Activated T-cell treated with anti-CD3 and anti-CD28 coated beads, Interleukin-2, amount 50 U/mL, for 4 hours (primary cell): ENCODE data around the gene PPA2. TPM values are rescaled to one million over a fixed set of nuclear protein-coding genes. Genes with fewer than 3 reads are reported as not detected.

Experiments used
- ATAC-seq, 2 donors: fragments of 200-7000 bp; cut with Tn5 transposase; one replicate each; pipeline ENCODE4 v1.10.0; 2021
- DNase-seq: peaks from one replicate; pipeline ENCODE4 v3.0.0-alpha.2; 2020
- H3K27me3 Mint-ChIP-seq: one replicate; pipeline ENCODE4 v1.8.0; 2021; ENCODE audit warnings: low read depth, mixed read lengths
- H3K36me3 Mint-ChIP-seq: one replicate; pipeline ENCODE4 v1.8.0; 2022; ENCODE audit warnings: mixed read lengths; ENCODE audit not compliant: insufficient read depth
- H3K4me1 Mint-ChIP-seq: one replicate; pipeline ENCODE4 v1.8.0; 2021; ENCODE audit warnings: low read depth, mixed read lengths
- H3K4me3 Mint-ChIP-seq: one replicate; pipeline ENCODE4 v1.8.0; 2021; ENCODE audit warnings: mild to moderate bottlenecking, moderate library complexity, mixed read lengths
- H3K9me3 Mint-ChIP-seq: one replicate; pipeline ENCODE4 v1.8.0; 2021; ENCODE audit warnings: mixed read lengths
- total RNA-seq, 3 donors: library from RNA; stranded (reverse); gene quantifications; one replicate each; pipeline ENCODE4 v1.2.1, GENCODE V29; 2021

Gene PPA2
- total RNA-seq, 3 donors from 2014 or later: 89.1 to 105 (median 91.7) TPM

DNA sequence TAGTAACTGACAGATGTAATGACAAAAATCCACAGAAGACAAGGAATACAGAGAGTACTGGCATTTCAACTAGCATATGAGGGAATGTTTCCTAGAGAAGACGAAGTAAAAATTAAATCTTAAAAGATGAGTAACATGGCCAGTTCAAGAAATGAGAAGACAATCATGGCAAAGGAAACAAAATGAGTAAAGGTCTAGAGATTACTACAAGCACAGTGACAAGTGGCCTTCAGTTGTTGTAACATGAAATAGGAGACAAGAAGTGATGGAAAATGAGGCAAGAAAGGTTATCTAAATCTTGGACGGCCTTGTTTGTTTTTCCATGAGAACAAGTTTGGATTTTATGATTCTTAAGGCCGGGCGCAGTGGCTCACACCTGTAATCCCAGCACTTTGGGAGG, 81.0 kb downstream of the PPA2 start:
- Mint-ChIP-seq H3K27me3 (no peaks in the 10 kb centered on the region), H3K9me3 (no peaks in the 10 kb centered on the region), H3K36me3 (peaks cover 38% of the 10 kb centered on the region), H3K4me3 (no peak overlapping the region), H3K4me1 (peaks cover 1% of the 10 kb centered on the region)
- no peak for ATAC-seq
- no peak for DNase-seq

DNA sequence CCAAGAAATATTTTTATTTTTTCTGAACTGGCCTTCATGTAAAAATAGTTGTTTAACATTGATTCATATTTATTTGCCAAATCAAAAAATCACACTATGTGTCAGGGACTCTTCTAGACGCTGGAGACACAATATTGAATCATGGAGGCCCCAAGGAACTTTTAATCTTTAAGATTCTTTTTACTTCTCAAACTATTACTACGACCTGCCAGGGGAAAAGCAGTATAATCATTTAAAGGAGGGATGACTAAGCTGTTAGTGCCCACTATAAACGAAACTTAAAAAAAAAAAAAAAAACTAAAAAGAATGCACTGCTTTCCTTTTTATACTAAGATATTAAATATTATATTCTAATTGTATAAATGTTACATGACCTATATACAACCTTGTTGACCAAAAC, 84.7 kb downstream of the PPA2 start:
- no peak for DNase-seq
- ATAC-seq: no peak
- Mint-ChIP-seq H3K4me1 (peaks cover 1% of the 10 kb centered on the region), H3K36me3 (peaks cover 38% of the 10 kb centered on the region), H3K9me3 (no peaks in the 10 kb centered on the region), H3K4me3 (no peak overlapping the region), H3K27me3 (no peaks in the 10 kb centered on the region)

DNA sequence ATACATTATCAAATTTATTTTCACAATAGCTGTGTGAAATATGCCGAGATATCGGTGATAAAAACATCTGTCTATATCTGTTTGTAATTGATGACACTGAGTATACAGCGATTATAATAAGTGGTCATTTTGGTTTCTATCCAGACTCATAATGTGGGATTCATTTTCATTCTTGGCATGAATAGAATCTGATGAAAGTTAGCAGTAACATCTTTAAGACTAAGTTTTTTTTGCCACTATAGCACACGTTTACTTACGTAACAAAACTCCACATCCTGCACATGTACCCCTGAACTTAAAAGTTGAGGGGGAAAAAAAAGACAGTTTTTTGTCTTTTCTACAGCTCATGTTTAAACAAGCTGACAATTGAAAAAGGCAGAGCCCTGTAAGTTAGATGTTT, 86.4 kb downstream of the PPA2 start:
- Mint-ChIP-seq H3K27me3 (no peaks in the 10 kb centered on the region), H3K9me3 (no peaks in the 10 kb centered on the region), H3K4me1 (peaks cover 1% of the 10 kb centered on the region), H3K36me3 (peaks cover 46% of the 10 kb centered on the region), H3K4me3 (no peak overlapping the region)
- no peak for ATAC-seq
- no peak for DNase-seq

DNA sequence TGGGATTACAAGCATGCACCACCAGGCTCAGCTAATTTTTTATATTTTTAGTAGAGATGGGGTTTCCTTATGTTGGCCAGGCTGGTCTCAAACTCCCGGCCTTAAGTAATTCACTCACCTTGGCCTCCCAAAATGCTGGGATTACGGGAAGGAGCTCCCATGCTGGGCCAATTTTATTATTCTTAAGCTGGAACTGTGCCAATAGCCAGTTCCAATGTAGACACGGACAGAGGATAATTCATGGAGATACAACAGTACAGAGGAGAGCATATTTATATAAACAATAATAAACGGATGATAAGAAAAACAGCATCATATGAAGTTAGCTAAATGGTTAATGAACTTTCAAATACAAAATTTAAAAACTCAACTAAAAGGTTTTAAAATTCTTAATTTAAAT, 87.8 kb downstream of the PPA2 start:
- ATAC-seq: no peak
- Mint-ChIP-seq H3K9me3 (no peaks in the 10 kb centered on the region), H3K27me3 (no peaks in the 10 kb centered on the region)

DNA sequence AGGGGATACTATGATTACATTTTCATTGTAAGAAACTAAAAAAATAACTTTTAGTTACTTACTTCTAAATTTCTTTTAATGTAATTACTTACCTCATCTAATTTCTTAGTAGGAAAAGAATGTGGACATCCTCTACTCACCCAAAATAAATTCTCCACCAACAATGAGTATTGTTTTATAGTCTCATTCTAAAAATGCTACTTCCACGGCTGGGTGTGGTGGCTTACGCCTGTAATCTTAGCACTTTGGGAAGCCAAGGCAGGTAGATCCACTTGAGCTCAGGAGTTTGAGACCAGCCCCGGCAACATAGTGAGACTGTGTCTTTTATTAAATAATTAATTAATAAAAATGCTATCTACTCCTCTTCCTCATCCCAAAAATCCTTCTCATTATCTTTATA, 99.8 kb downstream of the PPA2 start:
- no peak for ATAC-seq
- Mint-ChIP-seq H3K4me3 (no peak overlapping the region), H3K27me3 (no peaks in the 10 kb centered on the region), H3K36me3 (peaks cover 14% of the 10 kb centered on the region), H3K9me3 (no peaks in the 10 kb centered on the region), H3K4me1 (no peaks in the 10 kb centered on the region)
- DNase-seq: no peak

More for the DNA sequence above, 87.8 kb downstream of the PPA2 start:
- Mint-ChIP-seq H3K36me3 (peaks cover 46% of the 10 kb centered on the region), H3K4me1 (peaks cover 1% of the 10 kb centered on the region), H3K4me3 (no peak overlapping the region)
- no peak for DNase-seq

DNA sequence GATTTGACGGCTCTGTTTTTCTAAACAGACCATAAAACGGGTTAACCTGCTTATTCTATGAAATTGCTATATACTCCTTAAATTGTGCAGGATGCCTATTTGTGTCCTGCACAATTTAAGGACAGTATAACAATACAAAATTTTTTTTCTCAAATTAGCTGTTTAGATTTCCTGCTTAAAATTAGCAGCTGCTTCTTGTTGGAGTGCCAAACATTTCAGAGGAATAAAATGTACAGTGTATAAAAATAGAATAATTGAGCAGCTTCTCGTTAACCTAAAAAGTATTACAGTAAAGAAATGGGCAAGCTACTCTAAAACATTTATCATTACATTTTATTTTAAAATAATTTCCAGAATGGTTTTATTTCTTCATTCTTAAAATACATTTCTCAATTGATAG, 100.5 kb downstream of the PPA2 start:
- no peak overlapping the region for H3K4me3 Mint-ChIP-seq
- ATAC-seq: no peak
- no peak for DNase-seq
- H3K27me3 Mint-ChIP-seq: no peaks in the 10 kb centered on the region
- H3K9me3 Mint-ChIP-seq: peaks cover under 1% of the 10 kb centered on the region
- H3K4me1 Mint-ChIP-seq: no peaks in the 10 kb centered on the region
- H3K36me3 Mint-ChIP-seq: peaks cover 18% of the 10 kb centered on the region

DNA sequence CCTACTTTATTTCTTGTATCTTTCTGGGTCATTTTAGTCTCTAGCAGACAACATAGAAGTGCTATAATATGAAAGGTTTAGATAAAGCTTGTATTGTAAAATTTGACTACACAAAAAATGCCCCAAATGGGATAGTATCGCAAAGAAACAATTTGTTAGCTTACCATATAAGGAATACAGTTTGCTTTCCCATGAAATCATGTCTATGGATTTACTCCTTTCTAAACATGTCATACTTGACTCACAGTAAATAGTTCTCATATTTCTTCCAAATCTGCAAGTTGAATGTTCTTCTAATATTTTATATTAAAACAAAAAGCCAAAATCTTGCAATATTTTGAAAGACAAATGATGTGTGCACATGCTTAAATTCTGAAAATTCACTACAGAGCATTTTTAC, 103.9 kb downstream of the PPA2 start:
- Mint-ChIP-seq H3K36me3 (peaks cover 42% of the 10 kb centered on the region), H3K4me3 (no peak overlapping the region), H3K9me3 (peaks cover 25% of the 10 kb centered on the region), H3K4me1 (no peaks in the 10 kb centered on the region), H3K27me3 (no peaks in the 10 kb centered on the region)
- ATAC-seq (no peak), DNase-seq (no peak)

DNA sequence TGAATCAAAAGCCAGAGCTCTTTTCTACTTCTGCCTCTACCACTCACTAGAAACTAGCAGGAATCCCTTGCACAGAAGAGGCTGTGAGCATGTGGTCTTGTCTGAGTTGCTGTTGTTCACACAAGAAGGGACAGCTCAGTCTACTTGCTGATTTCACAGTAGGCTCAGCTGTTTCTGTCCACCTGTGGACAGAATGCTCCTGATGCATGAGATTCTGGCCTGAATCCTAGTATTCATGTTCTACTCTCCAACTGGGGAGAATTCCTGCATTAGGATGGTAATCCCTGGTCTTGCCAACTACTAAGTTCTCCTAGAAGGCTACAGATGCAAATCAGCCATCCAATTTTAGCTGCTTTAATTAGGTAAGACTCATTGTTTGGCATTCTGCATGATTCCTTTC, 112.8 kb downstream of the PPA2 start:
- Mint-ChIP-seq H3K9me3 (peaks cover 6% of the 10 kb centered on the region), H3K36me3 (peaks cover 34% of the 10 kb centered on the region), H3K4me3 (no peak overlapping the region), H3K4me1 (no peaks in the 10 kb centered on the region), H3K27me3 (no peaks in the 10 kb centered on the region)
- ATAC-seq (no peak), DNase-seq (no peak)

DNA sequence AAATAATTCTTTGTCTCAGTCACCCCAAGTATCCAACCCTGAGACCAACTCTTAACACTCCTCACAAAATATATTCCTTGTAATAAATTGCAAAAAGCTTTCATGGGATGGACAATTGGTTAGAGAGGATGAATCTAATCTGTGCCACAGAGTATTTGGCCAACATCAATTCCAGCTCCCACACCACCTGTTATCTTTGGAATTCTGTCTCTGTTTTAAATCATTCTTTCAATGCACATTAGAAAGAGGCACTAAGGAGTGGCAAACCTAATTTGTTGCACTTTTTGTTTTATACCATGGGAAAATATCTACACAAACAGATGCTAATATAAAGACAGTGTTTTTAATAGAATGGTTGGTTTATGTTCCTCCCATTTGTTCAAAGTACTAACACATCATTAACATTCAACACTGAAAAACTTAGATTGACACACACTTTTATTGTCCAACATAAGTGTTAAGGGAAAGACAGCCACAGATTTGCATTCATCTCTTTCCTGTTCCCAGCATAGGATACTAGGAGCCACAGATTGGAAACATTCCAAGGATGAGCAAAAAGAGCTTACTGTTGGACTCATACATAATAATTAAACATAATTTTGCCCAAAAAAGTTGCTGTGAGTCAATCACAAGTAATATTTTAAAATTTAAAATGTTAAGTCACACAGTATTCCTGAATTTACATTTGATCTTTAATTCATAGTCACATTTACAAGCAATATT, 116.4 kb downstream of the PPA2 start:
- H3K27me3 Mint-ChIP-seq: no peaks in the 10 kb centered on the region
- ATAC-seq: no peak

DNA sequence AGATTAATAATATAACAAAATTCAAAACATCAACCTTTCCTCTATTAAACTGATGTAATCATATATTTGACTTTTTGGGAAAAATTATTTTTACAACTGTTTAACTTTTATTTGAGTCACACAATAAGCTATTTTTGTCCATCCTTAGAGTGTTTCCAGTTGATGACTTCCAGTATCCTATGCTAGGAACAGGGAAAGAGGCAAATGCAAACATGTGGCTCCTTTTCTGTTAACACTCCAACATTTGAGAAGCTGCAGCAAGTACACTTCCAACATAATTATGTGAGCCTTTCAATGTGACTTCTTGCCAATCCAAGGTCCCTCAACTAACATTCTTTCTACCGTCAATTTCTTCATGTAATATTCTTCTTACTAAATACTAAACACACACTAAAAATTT, 117.7 kb downstream of the PPA2 start:
- no peak for ATAC-seq
- peaks cover 8% of the 10 kb centered on the region for H3K4me1 Mint-ChIP-seq
- no peaks in the 10 kb centered on the region for H3K9me3 Mint-ChIP-seq
- no peak for DNase-seq
- no peaks in the 10 kb centered on the region for H3K27me3 Mint-ChIP-seq
- H3K4me3 Mint-ChIP-seq: no peak overlapping the region
- H3K36me3 Mint-ChIP-seq: peaks cover 28% of the 10 kb centered on the region

More for the DNA sequence above, 116.4 kb downstream of the PPA2 start:
- no peak for DNase-seq
- no peaks in the 10 kb centered on the region for H3K9me3 Mint-ChIP-seq
- H3K36me3 Mint-ChIP-seq: peaks cover 25% of the 10 kb centered on the region
- H3K4me1 Mint-ChIP-seq: peaks cover 8% of the 10 kb centered on the region
- no peak overlapping the region for H3K4me3 Mint-ChIP-seq

DNA sequence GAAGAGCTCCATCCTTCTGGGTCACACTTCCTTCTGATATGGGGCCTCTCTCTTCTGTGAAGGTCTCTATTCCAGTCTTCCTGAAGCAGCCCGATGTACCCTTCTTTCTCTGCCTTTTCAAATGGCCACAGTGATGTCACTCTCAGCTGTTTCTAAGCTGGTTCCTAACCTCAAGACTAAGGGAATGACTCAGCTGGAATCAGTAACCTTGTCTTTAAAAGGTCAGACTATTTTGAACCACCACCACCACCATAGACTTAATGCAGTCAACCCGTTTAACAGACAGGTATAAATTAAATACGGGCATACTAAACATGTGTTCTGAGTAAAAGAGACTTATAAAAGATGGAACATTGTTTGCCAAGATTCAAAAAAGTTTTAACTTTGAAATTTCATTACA, 121.0 kb downstream of the PPA2 start:
- Mint-ChIP-seq H3K4me3 (no peak overlapping the region), H3K9me3 (no peaks in the 10 kb centered on the region), H3K36me3 (peaks cover 10% of the 10 kb centered on the region), H3K4me1 (peaks cover 8% of the 10 kb centered on the region), H3K27me3 (no peaks in the 10 kb centered on the region)
- DNase-seq (no peak), ATAC-seq (peak in 1 of 2 donors; percentile 54)

DNA sequence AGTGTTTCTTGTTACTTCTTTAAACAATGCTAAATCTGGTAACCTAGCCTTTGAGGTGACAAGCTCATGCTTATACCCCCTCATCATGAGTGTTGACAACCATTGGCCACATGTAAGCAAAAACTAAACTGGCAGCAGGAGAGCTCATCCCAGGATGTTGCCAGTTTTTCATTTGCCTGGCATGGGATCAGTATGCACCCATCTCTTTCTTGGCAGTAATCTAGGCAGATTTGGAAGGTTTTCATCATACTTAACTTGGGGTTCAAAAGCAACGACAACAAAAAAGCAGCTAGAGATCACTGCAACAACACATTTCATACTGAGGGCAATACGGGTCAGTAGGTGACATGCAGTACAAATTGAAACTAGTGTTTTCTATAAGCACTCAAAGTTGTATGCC, 122.0 kb downstream of the PPA2 start:
- H3K9me3 Mint-ChIP-seq: no peaks in the 10 kb centered on the region
- DNase-seq (no peak), ATAC-seq (no peak)
- no peaks in the 10 kb centered on the region for H3K27me3 Mint-ChIP-seq
- H3K4me1 Mint-ChIP-seq: peaks cover 8% of the 10 kb centered on the region
- no peak overlapping the region for H3K4me3 Mint-ChIP-seq
- peaks cover 7% of the 10 kb centered on the region for H3K36me3 Mint-ChIP-seq

DNA sequence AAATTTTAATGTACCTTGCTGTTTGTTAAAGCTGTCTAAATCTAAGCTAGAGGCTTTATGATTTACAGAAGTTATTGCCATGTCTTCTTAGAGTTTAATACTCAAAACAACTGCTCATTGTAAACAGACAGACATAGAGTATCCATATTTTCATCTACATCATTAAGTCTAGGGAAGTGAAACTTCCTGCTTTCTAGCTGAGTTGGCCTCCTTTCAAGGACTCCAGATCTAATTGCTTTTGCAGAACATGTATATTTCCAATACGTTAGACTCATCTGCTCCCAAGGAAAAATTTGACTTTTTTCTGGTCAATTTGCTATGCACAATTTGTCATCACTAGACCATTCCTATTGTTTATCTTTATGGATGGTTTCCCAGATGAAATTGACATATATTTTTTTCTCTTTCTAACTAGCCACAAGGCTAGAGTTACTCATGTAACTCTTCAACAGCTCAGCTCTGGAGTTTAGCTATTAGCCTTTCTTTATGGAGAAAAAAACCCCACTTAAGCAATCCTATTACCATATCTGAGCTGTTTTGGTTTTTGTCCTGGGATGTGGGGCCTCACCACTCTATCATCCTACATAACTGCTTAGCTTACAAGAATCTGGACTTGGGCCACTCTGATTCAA, 122.9 kb downstream of the PPA2 start:
- Mint-ChIP-seq H3K4me1 (peaks cover 8% of the 10 kb centered on the region), H3K36me3 (peaks cover 7% of the 10 kb centered on the region), H3K27me3 (no peaks in the 10 kb centered on the region), H3K4me3 (no peak overlapping the region), H3K9me3 (no peaks in the 10 kb centered on the region)
- DNase-seq (no peak), ATAC-seq (no peak)

DNA sequence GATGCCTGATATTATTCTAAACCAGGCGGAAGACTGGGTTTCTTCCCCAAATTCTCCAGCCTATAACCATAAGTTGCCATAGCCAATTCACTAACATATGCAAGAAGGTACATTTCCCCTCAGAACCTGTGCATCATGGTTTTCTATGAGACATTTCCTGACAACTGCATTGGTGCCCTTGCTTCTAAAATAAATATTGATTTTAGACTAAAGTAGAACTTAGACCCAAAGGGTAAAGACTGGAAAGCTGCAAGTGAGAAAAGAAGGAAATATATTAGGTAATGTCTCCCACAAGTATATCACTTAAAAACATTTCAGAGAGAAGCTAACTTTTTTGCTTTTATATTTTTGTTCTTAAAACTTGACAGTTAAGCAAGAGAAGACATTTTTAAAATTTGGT, 125.1 kb downstream of the PPA2 start:
- H3K36me3 Mint-ChIP-seq: peaks cover 2% of the 10 kb centered on the region
- no peaks in the 10 kb centered on the region for H3K9me3 Mint-ChIP-seq
- no peak overlapping the region for H3K4me3 Mint-ChIP-seq
- H3K4me1 Mint-ChIP-seq: peaks cover 8% of the 10 kb centered on the region
- no peaks in the 10 kb centered on the region for H3K27me3 Mint-ChIP-seq
- no peak for DNase-seq
- ATAC-seq: no peak

DNA sequence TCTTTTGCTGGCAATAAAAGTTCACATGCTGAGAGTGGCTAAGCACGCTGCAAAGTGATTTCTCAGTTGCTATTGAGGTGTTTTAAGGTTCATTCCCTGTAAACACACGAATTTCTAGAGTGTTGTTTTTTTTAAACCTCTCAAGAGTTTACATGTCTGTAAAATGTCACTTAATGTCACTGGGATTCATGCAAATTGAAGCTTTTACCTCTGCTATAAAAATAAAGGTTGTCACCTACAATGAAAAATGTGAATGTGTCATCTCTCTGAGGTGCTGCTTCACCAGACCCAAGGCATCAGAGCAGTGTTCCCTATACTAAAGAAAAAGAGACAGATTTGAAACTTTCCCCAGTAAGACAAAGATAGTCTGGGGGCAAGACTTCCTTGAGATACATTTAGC, 127.0 kb downstream of the PPA2 start:
- DNase-seq (no peak), ATAC-seq (no peak)
- Mint-ChIP-seq H3K4me3 (no peak overlapping the region), H3K27me3 (no peaks in the 10 kb centered on the region), H3K9me3 (no peaks in the 10 kb centered on the region), H3K4me1 (no peaks in the 10 kb centered on the region), H3K36me3 (peaks cover 1% of the 10 kb centered on the region)
